ENCODE data around the gene RFX2.

RFX2 gene

GRCh38 chr19:6064336-6065073 lies 45.8 kb downstream of the RFX2 start:
- peak overlapping the region; percentile 87 for H3K27ac ChIP-seq (replicated peaks)
- no peak for DNase-seq (ENCODE audit: low read depth in 1 of 2, low spot score in 1 of 2)
- H3K27me3 ChIP-seq (ENCODE audit: insufficient read depth, poor library complexity, severe bottlenecking), result no peaks in the 10 kb centered on the region
- H3K4me3 ChIP-seq (replicated peaks; ENCODE audit: insufficient read depth, low read length), result no peak overlapping the region
- TF ChIP-seq, protein P1, sequence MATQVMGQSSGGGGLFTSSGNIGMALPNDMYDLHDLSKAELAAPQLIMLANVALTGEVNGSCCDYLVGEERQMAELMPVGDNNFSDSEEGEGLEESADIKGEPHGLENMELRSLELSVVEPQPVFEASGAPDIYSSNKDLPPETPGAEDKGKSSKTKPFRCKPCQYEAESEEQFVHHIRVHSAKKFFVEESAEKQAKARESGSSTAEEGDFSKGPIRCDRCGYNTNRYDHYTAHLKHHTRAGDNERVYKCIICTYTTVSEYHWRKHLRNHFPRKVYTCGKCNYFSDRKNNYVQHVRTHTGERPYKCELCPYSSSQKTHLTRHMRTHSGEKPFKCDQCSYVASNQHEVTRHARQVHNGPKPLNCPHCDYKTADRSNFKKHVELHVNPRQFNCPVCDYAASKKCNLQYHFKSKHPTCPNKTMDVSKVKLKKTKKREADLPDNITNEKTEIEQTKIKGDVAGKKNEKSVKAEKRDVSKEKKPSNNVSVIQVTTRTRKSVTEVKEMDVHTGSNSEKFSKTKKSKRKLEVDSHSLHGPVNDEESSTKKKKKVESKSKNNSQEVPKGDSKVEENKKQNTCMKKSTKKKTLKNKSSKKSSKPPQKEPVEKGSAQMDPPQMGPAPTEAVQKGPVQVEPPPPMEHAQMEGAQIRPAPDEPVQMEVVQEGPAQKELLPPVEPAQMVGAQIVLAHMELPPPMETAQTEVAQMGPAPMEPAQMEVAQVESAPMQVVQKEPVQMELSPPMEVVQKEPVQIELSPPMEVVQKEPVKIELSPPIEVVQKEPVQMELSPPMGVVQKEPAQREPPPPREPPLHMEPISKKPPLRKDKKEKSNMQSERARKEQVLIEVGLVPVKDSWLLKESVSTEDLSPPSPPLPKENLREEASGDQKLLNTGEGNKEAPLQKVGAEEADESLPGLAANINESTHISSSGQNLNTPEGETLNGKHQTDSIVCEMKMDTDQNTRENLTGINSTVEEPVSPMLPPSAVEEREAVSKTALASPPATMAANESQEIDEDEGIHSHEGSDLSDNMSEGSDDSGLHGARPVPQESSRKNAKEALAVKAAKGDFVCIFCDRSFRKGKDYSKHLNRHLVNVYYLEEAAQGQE (IDR thresholded peaks at IDR 0.05; ENCODE audit: insufficient replicate concordance, low read depth), result no peak
- TF ChIP-seq SPI1 (IDR thresholded peaks at IDR 0.05; ENCODE audit: borderline replicate concordance, low read depth), result no peak
- TF ChIP-seq, protein P2, sequence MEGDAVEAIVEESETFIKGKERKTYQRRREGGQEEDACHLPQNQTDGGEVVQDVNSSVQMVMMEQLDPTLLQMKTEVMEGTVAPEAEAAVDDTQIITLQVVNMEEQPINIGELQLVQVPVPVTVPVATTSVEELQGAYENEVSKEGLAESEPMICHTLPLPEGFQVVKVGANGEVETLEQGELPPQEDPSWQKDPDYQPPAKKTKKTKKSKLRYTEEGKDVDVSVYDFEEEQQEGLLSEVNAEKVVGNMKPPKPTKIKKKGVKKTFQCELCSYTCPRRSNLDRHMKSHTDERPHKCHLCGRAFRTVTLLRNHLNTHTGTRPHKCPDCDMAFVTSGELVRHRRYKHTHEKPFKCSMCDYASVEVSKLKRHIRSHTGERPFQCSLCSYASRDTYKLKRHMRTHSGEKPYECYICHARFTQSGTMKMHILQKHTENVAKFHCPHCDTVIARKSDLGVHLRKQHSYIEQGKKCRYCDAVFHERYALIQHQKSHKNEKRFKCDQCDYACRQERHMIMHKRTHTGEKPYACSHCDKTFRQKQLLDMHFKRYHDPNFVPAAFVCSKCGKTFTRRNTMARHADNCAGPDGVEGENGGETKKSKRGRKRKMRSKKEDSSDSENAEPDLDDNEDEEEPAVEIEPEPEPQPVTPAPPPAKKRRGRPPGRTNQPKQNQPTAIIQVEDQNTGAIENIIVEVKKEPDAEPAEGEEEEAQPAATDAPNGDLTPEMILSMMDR (IDR thresholded peaks at IDR 0.05; ENCODE audit: insufficient read depth, low read length), result no peak
- no peak for TF ChIP-seq GABPA (IDR thresholded peaks at IDR 0.05; ENCODE audit: low read depth)
- TF ChIP-seq POLR2AphosphoS5 (IDR thresholded peaks at IDR 0.05; ENCODE audit: low read depth), result no peak

DNA sequence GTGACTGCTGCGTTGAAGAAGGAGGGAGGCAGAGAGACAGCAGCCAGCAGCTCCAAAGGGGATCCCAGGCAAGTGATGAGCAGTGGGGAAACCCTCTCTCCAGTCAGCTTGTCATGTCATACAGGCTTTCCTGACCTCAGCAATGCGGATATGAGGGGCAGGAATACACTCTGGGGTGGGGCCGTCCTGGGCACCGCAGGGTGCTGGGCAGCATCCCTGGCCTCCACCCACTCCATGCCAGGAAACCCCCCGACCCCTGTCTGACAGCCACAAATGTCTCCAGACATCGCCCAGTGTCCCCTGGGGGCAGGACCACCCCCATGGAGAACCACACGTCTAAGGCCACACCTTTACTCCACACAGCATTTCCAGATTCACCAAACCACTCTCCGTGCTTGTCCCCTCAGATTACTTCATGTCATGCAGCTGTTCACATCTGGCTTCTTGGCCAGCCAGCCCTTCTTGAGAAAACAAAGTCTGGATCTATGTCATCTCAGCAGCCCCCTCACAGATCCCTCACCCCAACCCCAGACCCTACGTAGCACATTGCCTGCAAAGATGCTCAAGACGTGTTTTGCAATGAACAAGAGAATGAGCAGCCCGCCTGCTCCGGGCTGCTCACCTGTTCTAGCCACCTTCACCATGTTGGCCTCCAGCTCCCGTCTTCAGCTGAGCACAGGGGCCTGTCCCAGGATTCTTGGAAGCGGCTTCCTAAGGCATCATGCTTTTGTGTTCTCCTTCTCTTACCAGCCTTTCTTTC lies 46.5 kb downstream of the RFX2 start:
- DNase-seq (ENCODE audit: low read depth in 1 of 2, low spot score in 1 of 2), result no peak
- Histone ChIP-seq H3K4me3 (replicated peaks; ENCODE audit: insufficient read depth, low read length) (no peak overlapping the region), H3K27me3 (ENCODE audit: insufficient read depth, poor library complexity, severe bottlenecking) (no peaks in the 10 kb centered on the region), H3K27ac (replicated peaks) (no peak overlapping the region)
- TF ChIP-seq GABPA (IDR thresholded peaks at IDR 0.05; ENCODE audit: low read depth), result no peak
- TF ChIP-seq, protein P1 (IDR thresholded peaks at IDR 0.05; ENCODE audit: insufficient replicate concordance, low read depth), result no peak
- no peak for TF ChIP-seq SPI1 (IDR thresholded peaks at IDR 0.05; ENCODE audit: borderline replicate concordance, low read depth)
- TF ChIP-seq POLR2AphosphoS5 (IDR thresholded peaks at IDR 0.05; ENCODE audit: low read depth), result no peak
- TF ChIP-seq, protein P2 (IDR thresholded peaks at IDR 0.05; ENCODE audit: insufficient read depth, low read length), result no peak

- no peak for DNase-seq (ENCODE audit: low read depth in 1 of 2, low spot score in 1 of 2)
- TF ChIP-seq, protein P2 (IDR thresholded peaks at IDR 0.05; ENCODE audit: insufficient read depth, low read length), result no peak
- TF ChIP-seq GABPA (IDR thresholded peaks at IDR 0.05; ENCODE audit: low read depth) (no peak), POLR2AphosphoS5 (IDR thresholded peaks at IDR 0.05; ENCODE audit: low read depth) (no peak), SPI1 (IDR thresholded peaks at IDR 0.05; ENCODE audit: borderline replicate concordance, low read depth) (no peak)
- TF ChIP-seq, protein P1 (IDR thresholded peaks at IDR 0.05; ENCODE audit: insufficient replicate concordance, low read depth), result no peak
- no peak overlapping the region for H3K4me3 ChIP-seq (replicated peaks; ENCODE audit: insufficient read depth, low read length)
- peak overlapping the region; percentile 58 for H3K27ac ChIP-seq (replicated peaks)
- no peaks in the 10 kb centered on the region for H3K27me3 ChIP-seq (ENCODE audit: insufficient read depth, poor library complexity, severe bottlenecking)
These were observed 47.2 kb downstream of the RFX2 start for GRCh38 chr19:6062961-6063575.
